IMR-90 (cell line): ENCODE results near the gene DEFB114. TPM values are rescaled to one million over a fixed set of nuclear protein-coding genes. Genes with fewer than 3 reads are reported as not detected.

Experiments used
- ATAC-seq: fragments of 200-7000 bp; cut with Tn5 transposase; 2 replicates; pipeline ENCODE4 v1.9.1; 2020; ENCODE audit warnings: low read depth, mild to moderate bottlenecking, moderate library complexity
- BruUV-seq: library from RNA; stranded (reverse); fragments of 400-500 nt; replicated peaks from 2 replicates; lab custom pipeline; 2021; lab: Mats Ljungman, UMichigan
- CTCF ChIA-PET: fragments of 300-600 bp; formaldehyde crosslinking; extraction: SDS; loops from one replicate; lab custom pipeline; 2021; ENCODE audit warnings: antibody characterized with exemption; lab: Yijun Ruan, JAX
- POLR2A ChIA-PET: fragments of 300-600 bp; sonication (Branson Sonifier 250); formaldehyde crosslinking; loops from one replicate; lab custom pipeline; 2022; ENCODE audit warnings: antibody characterized with exemption; ENCODE audit not compliant: unreplicated experiment; lab: Charles Lee
- DNase-seq: peaks from one replicate; pipeline ENCODE4 v3.0.0; 2013
- H2AFZ ChIP-seq: replicated peaks from 2 replicates; pipeline ENCODE3; 2013; ENCODE audit warnings: low read length, mild to moderate bottlenecking; ENCODE audit not compliant: poor library complexity
- H2AK5ac ChIP-seq: 2 replicates; pipeline ENCODE4 v1.6.1; 2013; ENCODE audit warnings: low read depth, low read length, inconsistent platforms
- H2AK9ac ChIP-seq: replicated peaks from 2 replicates; pipeline ENCODE3; 2013; ENCODE audit warnings: mild to moderate bottlenecking, low read depth, low read length, moderate library complexity; ENCODE audit not compliant: poor library complexity
- H2BK120ac ChIP-seq: 2 replicates; pipeline ENCODE4 v1.6.1; 2013; ENCODE audit warnings: low read depth, low read length, inconsistent platforms
- H2BK15ac ChIP-seq: 3 replicates; pipeline ENCODE4 v1.6.1; 2013; ENCODE audit warnings: low read depth, low read length, inconsistent platforms
- H2BK20ac ChIP-seq: 2 replicates; pipeline ENCODE4 v1.6.1; 2013; ENCODE audit warnings: low read depth, mild to moderate bottlenecking, inconsistent platforms, low read length, moderate library complexity
- H2BK5ac ChIP-seq: 2 replicates; pipeline ENCODE4 v1.6.1; 2013; ENCODE audit warnings: mild to moderate bottlenecking, low read depth, low read length, inconsistent platforms; ENCODE audit not compliant: poor library complexity, severe bottlenecking
- H3K14ac ChIP-seq: replicated peaks from 2 replicates; pipeline ENCODE4 v1.6.1; 2013; ENCODE audit warnings: low read depth, low read length, inconsistent platforms
- H3K18ac ChIP-seq: 2 replicates; pipeline ENCODE4 v1.6.1; 2013; ENCODE audit warnings: low read depth, low read length, control low read depth
- H3K23ac ChIP-seq: 2 replicates; pipeline ENCODE4 v1.6.1; 2013; ENCODE audit warnings: low read depth, low read length, inconsistent platforms
- H3K27ac ChIP-seq: 2 replicates; pipeline ENCODE4 v1.5.1; 2013; ENCODE audit warnings: mild to moderate bottlenecking, control low read depth, low read length; ENCODE audit not compliant: insufficient read depth
- H3K27me3 ChIP-seq: 2 replicates; pipeline ENCODE4 v1.6.1; 2013; ENCODE audit warnings: low read length; ENCODE audit not compliant: control insufficient read depth, insufficient read depth
- H3K36me3 ChIP-seq: 2 replicates; pipeline ENCODE4 v1.6.1; 2013; ENCODE audit warnings: low read length, mixed read lengths; ENCODE audit not compliant: control insufficient read depth, insufficient read depth
- H3K4ac ChIP-seq: 2 replicates; pipeline ENCODE4 v1.6.1; 2013; ENCODE audit warnings: low read depth, low read length, inconsistent platforms
- H3K4me1 ChIP-seq: 2 replicates; pipeline ENCODE4 v1.6.1; 2013; ENCODE audit warnings: low read length, mixed read lengths; ENCODE audit not compliant: control insufficient read depth, insufficient read depth
- H3K4me2 ChIP-seq: 2 replicates; pipeline ENCODE4 v1.6.1; 2013; ENCODE audit warnings: low read depth, mild to moderate bottlenecking, control low read depth, low read length, moderate library complexity
- H3K4me3 ChIP-seq: 2 replicates; pipeline ENCODE4 v1.5.1; 2013; ENCODE audit warnings: low read depth, mild to moderate bottlenecking, control low read depth, low read length, moderate library complexity; ENCODE audit not compliant: insufficient read depth
- H3K56ac ChIP-seq: 2 replicates; pipeline ENCODE4 v1.6.1; 2013; ENCODE audit warnings: low read length, inconsistent platforms; ENCODE audit not compliant: insufficient read depth; ENCODE audit errors: extremely low read depth
- H3K79me1 ChIP-seq, 2 experiments: 2 replicates each; pipeline ENCODE4 v1.6.1; 2013; ENCODE audit warnings: low read length in 2 of 2, inconsistent platforms in 1 of 2, low read depth in 1 of 2
- H3K9ac ChIP-seq: 2 replicates; pipeline ENCODE4 v1.6.1; 2013; ENCODE audit warnings: low read depth, low read length, control low read depth
- H3K9me1 ChIP-seq: 2 replicates; pipeline ENCODE4 v1.6.1; 2013; ENCODE audit warnings: low read length, inconsistent platforms; ENCODE audit not compliant: insufficient read depth
- H3K9me3 ChIP-seq: 2 replicates; pipeline ENCODE4 v1.6.1; 2013; ENCODE audit warnings: low read length; ENCODE audit not compliant: control insufficient read depth, insufficient read depth
- H4K20me1 ChIP-seq: 2 replicates; pipeline ENCODE4 v1.6.1; 2013; ENCODE audit warnings: low read length, inconsistent platforms; ENCODE audit not compliant: insufficient read depth
- H4K5ac ChIP-seq: 2 replicates; pipeline ENCODE4 v1.6.1; 2013; ENCODE audit warnings: mild to moderate bottlenecking, low read depth, low read length, control low read depth
- H4K8ac ChIP-seq, 2 experiments: 2 replicates each; pipeline ENCODE4 v1.6.1; 2013; ENCODE audit warnings: low read depth in 2 of 2, low read length in 2 of 2, control low read depth in 1 of 2, inconsistent platforms in 1 of 2
- H4K91ac ChIP-seq: 2 replicates; pipeline ENCODE4 v1.6.1; 2013; ENCODE audit warnings: low read depth, low read length, inconsistent platforms; ENCODE audit not compliant: insufficient read depth
- BHLHE40 ChIP-seq: fragments of 150-350 bp; IDR thresholded peaks from 2 replicates; pipeline ENCODE4 v1.6.1; 2016; ENCODE audit warnings: mild to moderate bottlenecking, low read depth, low read length
- CEBPB ChIP-seq: IDR thresholded peaks from 2 replicates; pipeline ENCODE4 v1.6.1; 2012; ENCODE audit warnings: low read depth, low read length, improper control_type of control experiment
- CHD1 ChIP-seq: IDR thresholded peaks from 2 replicates; pipeline ENCODE4 v1.6.1; 2012; ENCODE audit warnings: low read depth, low read length, improper control_type of control experiment
- CTCF ChIP-seq: conservative IDR thresholded peaks from 2 replicates; pipeline ENCODE4 v1.5.1; 2012; ENCODE audit warnings: mild to moderate bottlenecking, low read depth, low read length, improper control_type of control experiment
- MAFK ChIP-seq: IDR thresholded peaks from 2 replicates; pipeline ENCODE4 v1.6.1; 2012; ENCODE audit warnings: low read depth, low read length, improper control_type of control experiment
- MXI1 ChIP-seq: IDR thresholded peaks from 2 replicates; pipeline ENCODE4 v1.6.1; 2012; ENCODE audit warnings: low read depth, mild to moderate bottlenecking, low read length, moderate library complexity, borderline replicate concordance
- NFE2L2 ChIP-seq: fragments of 150-350 bp; IDR thresholded peaks from 2 replicates; pipeline ENCODE4 v1.6.1; 2016; ENCODE audit warnings: low read depth, mild to moderate bottlenecking, low read length
- POLR2A ChIP-seq: IDR thresholded peaks from 2 replicates; pipeline ENCODE4 v1.6.1; 2012; ENCODE audit warnings: mild to moderate bottlenecking, low read depth, low read length
- RAD21 ChIP-seq: IDR thresholded peaks from 2 replicates; pipeline ENCODE4 v1.6.1; 2012; ENCODE audit warnings: low read length, improper control_type of control experiment
- RCOR1 ChIP-seq: IDR thresholded peaks from 2 replicates; pipeline ENCODE4 v1.6.1; 2012; ENCODE audit warnings: mild to moderate bottlenecking, low read length, improper control_type of control experiment; ENCODE audit not compliant: insufficient replicate concordance
- RFX5 ChIP-seq: IDR thresholded peaks from 2 replicates; pipeline ENCODE4 v1.8.0; 2012; ENCODE audit warnings: low read depth, mild to moderate bottlenecking, low read length, moderate library complexity
- SMC3 ChIP-seq: fragments of 150-350 bp; IDR thresholded peaks from 2 replicates; pipeline ENCODE4 v1.6.1; 2016; ENCODE audit warnings: low read depth, mild to moderate bottlenecking, antibody characterized with exemption, low read length, moderate library complexity
- WGBS, 2 experiments: methylation state at CpG; one replicate each; pipeline versions ENCODE4 v1.1.5 to v1.1.7; 2013; ENCODE audit warnings: missing lambda C conversion rate in 2 of 2; ENCODE audit not compliant: insufficient read length in 1 of 2; ENCODE audit errors: extremely low coverage in 2 of 2; 5-methylcytosine and 5-hydroxymethylcytosine counted together
- dilution Hi-C: fragments of 300-500 bp; cut with HindIII; formaldehyde crosslinking; loops from one replicate; pipeline ENCODE4 v1.14.3; 2018; ENCODE audit warnings: low sequenced_read_pairs; ENCODE audit not compliant: unreplicated experiment
- in situ Hi-C: fragments of 300-500 bp; cut with MboI; formaldehyde crosslinking; loops from 3 replicates; pipeline ENCODE4 v1.14.3; 2019; ENCODE audit warnings: low sequenced_read_pairs, inconsistent platforms, mixed read lengths
- intact Hi-C: fragments of 100-400 bp; cut with micrococcal nuclease; formaldehyde crosslinking; loops from 2 replicates; pipeline ENCODE4 v1.10.0; 2022
- polyA plus RNA-seq, 3 experiments: library from polyadenylated mRNA; depleted of rRNA; stranded (reverse); fragments of >200 nt; gene quantifications; 2 replicates each; pipeline ENCODE4 v1.2.3, GENCODE V29; 2012; ENCODE audit warnings: low replicate concordance in 1 of 3
- total RNA-seq: library from RNA; depleted of rRNA; stranded (reverse); fragments of >200 nt; gene quantifications from 2 replicates; pipeline ENCODE4 v1.2.3, GENCODE V29; 2012

DEFB114 gene
- total and polyA plus RNA-seq, 2 of the 4 experiments (the other 2 are of a cell fraction) = not detected

GRCh38 chr6:49979584-49979983 is 15.6 kb upstream of the DEFB114 start:
- Histone ChIP-seq H3K27me3 (no peaks in the 10 kb centered on the region), H3K56ac (no peak overlapping the region), H2BK15ac (no peak overlapping the region), H2AK9ac (no peak overlapping the region), H3K79me1 (no peaks in the 10 kb centered on the region), H2BK5ac (no peak overlapping the region), H3K36me3 (no peaks in the 10 kb centered on the region), H2BK20ac (no peak overlapping the region), H4K8ac (no peak overlapping the region), H3K27ac (no peak overlapping the region), H3K23ac (no peak overlapping the region), H2BK120ac (no peak overlapping the region), H3K14ac (no peak overlapping the region), H3K4me2 (no peak overlapping the region), H3K9me3 (no peaks in the 10 kb centered on the region), H4K20me1 (no peaks in the 10 kb centered on the region), H3K9ac (no peak overlapping the region), H3K4ac (no peak overlapping the region), H3K9me1 (no peaks in the 10 kb centered on the region), H3K4me1 (no peaks in the 10 kb centered on the region), H4K5ac (no peak overlapping the region), H2AK5ac (no peak overlapping the region), H4K91ac (no peak overlapping the region), H3K18ac (no peak overlapping the region), H3K4me3 (no peak overlapping the region), H2AFZ (no peak overlapping the region)
- ChIA-PET CTCF (no interaction called here), POLR2A (no interaction called here)
- no peak for DNase-seq
- intact Hi-C loops (no loop called here), dilution Hi-C loops (no loop called here), in situ Hi-C loops (no loop called here)
- WGBS, 2 experiments = 51% methylated on average over 3 of the region's 4 CpGs; no CpG with 5 or more reads in 1 of the 2 experiments
- no TSS peak for BruUV-seq
- ATAC-seq = no peak
- TF ChIP-seq CEBPB (no peak), BHLHE40 (no peak), CHD1 (no peak), RFX5 (no peak), CTCF (no peak), MAFK (no peak), RAD21 (no peak), POLR2A (no peak), NFE2L2 (no peak), RCOR1 (no peak), SMC3 (no peak), MXI1 (no peak)
